ENCODE data around the gene OR51T1. TPM values are rescaled to one million over a fixed set of nuclear protein-coding genes. Genes with fewer than 3 reads are reported as not detected.

The OR51T1 gene
- total RNA-seq, 4 donors from 2014 or later = not detected

DNA sequence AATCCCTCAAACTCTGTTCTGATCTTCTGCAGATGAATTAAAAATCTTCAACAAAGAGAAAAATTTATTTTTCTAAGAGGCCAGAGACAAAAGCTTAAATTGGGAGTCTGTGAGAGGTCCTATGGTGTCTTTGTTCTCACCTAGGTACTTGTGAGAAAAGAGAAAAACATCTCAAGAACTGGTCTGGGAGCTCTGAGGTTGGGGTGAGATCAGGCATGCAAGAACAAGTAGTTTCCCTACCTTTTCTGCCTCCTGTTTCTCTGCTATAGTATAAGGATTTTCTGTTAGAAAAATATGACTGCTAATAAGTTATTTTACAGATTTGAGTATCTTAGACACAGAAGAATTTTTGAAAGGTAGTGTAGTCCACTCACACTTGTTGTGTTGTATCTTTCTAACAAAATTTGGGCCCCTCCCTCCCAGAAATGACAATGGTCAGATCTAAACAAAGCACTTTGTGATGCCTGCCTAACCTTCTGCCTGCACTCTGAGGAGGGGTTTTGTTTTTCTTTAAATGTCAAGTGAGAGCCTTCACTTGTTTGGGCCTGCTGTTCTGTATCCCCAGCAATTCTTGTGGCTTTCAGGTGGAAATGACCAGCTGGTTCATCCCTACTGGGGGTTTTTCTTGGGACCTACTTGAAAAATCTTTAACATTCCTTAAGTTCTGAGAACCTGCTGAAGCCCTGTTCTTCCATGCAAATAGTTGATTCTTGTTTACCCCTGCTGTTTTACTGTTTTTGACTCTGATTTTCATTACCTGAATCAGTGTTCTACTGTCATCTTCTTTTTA is 19.1 kb upstream of the OR51T1 start:
- Histone ChIP-seq H3K4me3 (no peak overlapping the region), H3K36me3 (no peaks in the 10 kb centered on the region), H3K9me3 (no peaks in the 10 kb centered on the region), H3K27ac (no peak overlapping the region), H3K4me1 (no peaks in the 10 kb centered on the region), H3K27me3 (no peaks in the 10 kb centered on the region)
- TF ChIP-seq, protein P1, sequence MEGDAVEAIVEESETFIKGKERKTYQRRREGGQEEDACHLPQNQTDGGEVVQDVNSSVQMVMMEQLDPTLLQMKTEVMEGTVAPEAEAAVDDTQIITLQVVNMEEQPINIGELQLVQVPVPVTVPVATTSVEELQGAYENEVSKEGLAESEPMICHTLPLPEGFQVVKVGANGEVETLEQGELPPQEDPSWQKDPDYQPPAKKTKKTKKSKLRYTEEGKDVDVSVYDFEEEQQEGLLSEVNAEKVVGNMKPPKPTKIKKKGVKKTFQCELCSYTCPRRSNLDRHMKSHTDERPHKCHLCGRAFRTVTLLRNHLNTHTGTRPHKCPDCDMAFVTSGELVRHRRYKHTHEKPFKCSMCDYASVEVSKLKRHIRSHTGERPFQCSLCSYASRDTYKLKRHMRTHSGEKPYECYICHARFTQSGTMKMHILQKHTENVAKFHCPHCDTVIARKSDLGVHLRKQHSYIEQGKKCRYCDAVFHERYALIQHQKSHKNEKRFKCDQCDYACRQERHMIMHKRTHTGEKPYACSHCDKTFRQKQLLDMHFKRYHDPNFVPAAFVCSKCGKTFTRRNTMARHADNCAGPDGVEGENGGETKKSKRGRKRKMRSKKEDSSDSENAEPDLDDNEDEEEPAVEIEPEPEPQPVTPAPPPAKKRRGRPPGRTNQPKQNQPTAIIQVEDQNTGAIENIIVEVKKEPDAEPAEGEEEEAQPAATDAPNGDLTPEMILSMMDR (IDR thresholded peaks at IDR 0.05) = no peak
- TF ChIP-seq POLR2A (IDR thresholded peaks at IDR 0.05) = no peak
- DNase-seq = no peak

DNA sequence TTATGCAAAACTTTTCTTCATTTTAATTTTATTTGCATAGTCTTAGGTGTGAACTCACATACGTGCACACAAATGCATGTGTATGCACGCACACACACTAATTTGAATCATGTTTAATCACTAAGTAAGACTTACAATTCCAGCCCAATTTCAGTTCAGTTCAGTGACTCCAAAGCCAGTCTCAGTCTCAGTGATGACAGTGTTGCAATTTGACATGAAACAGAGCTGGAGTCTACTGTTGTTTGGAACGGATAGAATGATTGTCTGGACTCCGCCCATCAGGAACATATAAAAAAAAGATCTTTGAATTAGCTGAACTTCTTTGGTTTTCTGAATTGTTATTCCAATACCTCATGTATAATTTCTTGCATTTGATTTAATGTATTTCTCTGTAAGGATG is 17.8 kb upstream of the OR51T1 start:
- H3K4me1 ChIP-seq = no peaks in the 10 kb centered on the region
- no peak for DNase-seq

DNA sequence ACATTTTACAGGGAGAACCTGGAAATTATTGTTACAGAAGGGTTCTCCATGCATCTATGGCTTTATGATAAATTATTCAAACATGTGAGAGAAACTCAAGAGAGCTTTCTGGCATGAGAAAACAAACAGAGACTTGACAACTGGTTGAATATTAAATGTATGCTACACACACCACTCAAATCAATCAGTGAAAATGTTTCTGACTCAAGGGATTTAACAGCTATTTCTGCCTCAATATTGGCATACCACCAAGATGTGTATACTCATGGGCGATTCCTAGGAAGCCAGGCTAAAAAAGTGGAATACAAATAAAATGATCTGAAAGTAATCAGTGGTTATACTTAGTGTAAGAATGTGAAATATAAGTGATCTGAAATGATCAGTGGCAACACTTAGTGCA is 15.8 kb upstream of the OR51T1 start:
- TF ChIP-seq POLR2A (IDR thresholded peaks at IDR 0.05) = no peak
- TF ChIP-seq, protein P1 (IDR thresholded peaks at IDR 0.05) = no peak
- Histone ChIP-seq H3K36me3 (no peaks in the 10 kb centered on the region), H3K4me3 (no peak overlapping the region), H3K9me3 (no peaks in the 10 kb centered on the region), H3K4me1 (no peaks in the 10 kb centered on the region), H3K27ac (no peak overlapping the region), H3K27me3 (no peaks in the 10 kb centered on the region)
- no peak for DNase-seq

More for the DNA sequence above, 17.8 kb upstream of the OR51T1 start:
- Histone ChIP-seq H3K36me3 (no peaks in the 10 kb centered on the region), H3K9me3 (no peaks in the 10 kb centered on the region), H3K4me3 (no peak overlapping the region), H3K27me3 (no peaks in the 10 kb centered on the region), H3K27ac (no peak overlapping the region)
- TF ChIP-seq, protein P1 (IDR thresholded peaks at IDR 0.05) = no peak
- TF ChIP-seq POLR2A (IDR thresholded peaks at IDR 0.05) = no peak

DNA sequence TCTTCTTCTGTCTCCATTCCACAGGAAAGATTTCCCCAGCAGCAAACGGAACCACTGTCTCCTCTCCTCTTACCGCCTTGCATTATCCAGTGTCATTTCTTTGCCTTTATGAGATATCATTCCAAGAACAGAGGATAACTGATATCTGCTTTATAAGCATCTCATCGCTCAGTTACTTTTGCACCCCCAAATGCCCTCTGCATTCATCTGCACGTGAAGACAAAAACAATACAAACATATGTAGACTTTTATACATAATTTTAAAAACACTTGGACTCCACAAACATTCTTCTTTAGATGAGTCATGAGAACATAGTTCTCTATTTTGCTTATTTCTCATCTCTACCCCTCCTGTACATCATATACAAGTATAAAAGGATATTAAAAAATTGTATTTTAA is 512 bp upstream of the OR51T1 start:
- no peak for DNase-seq
- no peaks in the 10 kb centered on the region for H3K9me3 ChIP-seq
- no peak overlapping the region for H3K27ac ChIP-seq
- TF ChIP-seq, protein P1 (IDR thresholded peaks at IDR 0.05) = no peak
- TF ChIP-seq POLR2A (IDR thresholded peaks at IDR 0.05) = no peak
- no peaks in the 10 kb centered on the region for H3K27me3 ChIP-seq
- H3K36me3 ChIP-seq = no peaks in the 10 kb centered on the region
- H3K4me3 ChIP-seq = no peak overlapping the region
- H3K4me1 ChIP-seq = no peaks in the 10 kb centered on the region

DNA sequence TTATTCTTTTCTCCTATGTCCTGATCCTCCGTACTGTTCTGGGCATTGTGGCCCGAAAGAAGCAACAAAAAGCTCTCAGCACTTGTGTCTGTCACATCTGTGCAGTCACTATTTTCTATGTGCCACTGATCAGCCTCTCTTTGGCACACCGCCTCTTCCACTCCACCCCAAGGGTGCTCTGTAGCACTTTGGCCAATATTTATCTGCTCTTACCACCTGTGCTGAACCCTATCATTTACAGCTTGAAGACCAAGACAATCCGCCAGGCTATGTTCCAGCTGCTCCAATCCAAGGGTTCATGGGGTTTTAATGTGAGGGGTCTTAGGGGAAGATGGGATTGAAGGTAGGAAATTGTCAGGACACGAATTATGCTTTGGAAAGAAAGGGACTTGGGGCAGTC is 843 bp downstream of the OR51T1 start:
- no peaks in the 10 kb centered on the region for H3K4me1 ChIP-seq
- no peaks in the 10 kb centered on the region for H3K9me3 ChIP-seq
- TF ChIP-seq POLR2A (IDR thresholded peaks at IDR 0.05) = no peak
- TF ChIP-seq, protein P1 (IDR thresholded peaks at IDR 0.05) = no peak
- H3K36me3 ChIP-seq = no peaks in the 10 kb centered on the region
- no peak for DNase-seq
- H3K27ac ChIP-seq = no peak overlapping the region
- H3K4me3 ChIP-seq = no peak overlapping the region
- H3K27me3 ChIP-seq = no peaks in the 10 kb centered on the region

Data from Peyer's patch (tissue), 4 donors.